ENCODE results near the gene CCSER1.

GRCh38 chr4:91280551-91281290 is 1153.5 kb downstream of the CCSER1 start:
- TF ChIP-seq POLR2A (IDR thresholded peaks at IDR 0.05; ENCODE audit: low read depth, low read length) (no peak), POLR2AphosphoS5 (IDR thresholded peaks at IDR 0.05; ENCODE audit: low read depth, low read length) (no peak)
